Measurements from ENCODE around the gene DAND5. TPM values are rescaled to one million over a fixed set of nuclear protein-coding genes. Genes with fewer than 3 reads are reported as not detected.
A peak's percentile ranks its signal among the peaks of the same experiment; 100 is the strongest.

DAND5 gene
- total RNA-seq, 2 donors from 2014 or later: 1.8 TPM; not detected in 1

- H3K27ac ChIP-seq: peak within 1 kb of the TSS; percentile 96 to 97
- no peak for TF ChIP-seq POLR2A (IDR thresholded peaks at IDR 0.05)
- peak; percentile 3 for TF ChIP-seq POLR2AphosphoS5 (IDR thresholded peaks at IDR 0.05)
- H3K27me3 ChIP-seq (replicated peaks; ENCODE audit: insufficient read depth): no peaks in the 10 kb centered on the region
- no peaks in the 10 kb centered on the region for H3K36me3 ChIP-seq
- intact Hi-C loops (cut with DNase I): no loop called here
- DNase-seq (ENCODE audit: low spot score): no peak
- H3K4me1 ChIP-seq (replicated peaks): peaks cover 16% of the 10 kb centered on the region
- no peaks in the 10 kb centered on the region for H3K9me3 ChIP-seq
- 16% methylated on average over 46 of the region's 84 CpGs for WGBS
- H3K4me3 ChIP-seq: peak within 1 kb of the TSS; percentile 78 to 87
Observed at GRCh38 chr19:12994701-12995595, 25.6 kb downstream of the DAND5 start, which contains the start of gene NFIX. Gene NFIX, plus strand, starts transcription at chr19:12995475. Its CDS starts 363 bp downstream, at chr19:12995838.

GRCh38 chr19:12995596-12996405 lies 26.4 kb downstream of the DAND5 start:
- no peak for TF ChIP-seq POLR2A (IDR thresholded peaks at IDR 0.05)
- TF ChIP-seq CTCF (IDR thresholded peaks at IDR 0.05): peak in 1 of 4 experiments; percentile 6
- no peak for DNase-seq (ENCODE audit: low spot score)
- H3K4me1 ChIP-seq (replicated peaks): peaks cover 25% of the 10 kb centered on the region
- intact Hi-C loops (cut with DNase I): loop anchor here (2.0 kb wide), 2 partner anchors 23 to 65 kb away; no protein-coding TSS in a partner anchor
- H3K27me3 ChIP-seq (replicated peaks; ENCODE audit: insufficient read depth): no peaks in the 10 kb centered on the region
- WGBS: 0% methylated on average over 3 of the region's 129 CpGs
- no peaks in the 10 kb centered on the region for H3K9me3 ChIP-seq
- H3K4me3 ChIP-seq: peak overlapping the region; percentile 78 to 87
- peak overlapping the region; percentile 96 to 97 for H3K27ac ChIP-seq
- H3K36me3 ChIP-seq: no peaks in the 10 kb centered on the region

DNA sequence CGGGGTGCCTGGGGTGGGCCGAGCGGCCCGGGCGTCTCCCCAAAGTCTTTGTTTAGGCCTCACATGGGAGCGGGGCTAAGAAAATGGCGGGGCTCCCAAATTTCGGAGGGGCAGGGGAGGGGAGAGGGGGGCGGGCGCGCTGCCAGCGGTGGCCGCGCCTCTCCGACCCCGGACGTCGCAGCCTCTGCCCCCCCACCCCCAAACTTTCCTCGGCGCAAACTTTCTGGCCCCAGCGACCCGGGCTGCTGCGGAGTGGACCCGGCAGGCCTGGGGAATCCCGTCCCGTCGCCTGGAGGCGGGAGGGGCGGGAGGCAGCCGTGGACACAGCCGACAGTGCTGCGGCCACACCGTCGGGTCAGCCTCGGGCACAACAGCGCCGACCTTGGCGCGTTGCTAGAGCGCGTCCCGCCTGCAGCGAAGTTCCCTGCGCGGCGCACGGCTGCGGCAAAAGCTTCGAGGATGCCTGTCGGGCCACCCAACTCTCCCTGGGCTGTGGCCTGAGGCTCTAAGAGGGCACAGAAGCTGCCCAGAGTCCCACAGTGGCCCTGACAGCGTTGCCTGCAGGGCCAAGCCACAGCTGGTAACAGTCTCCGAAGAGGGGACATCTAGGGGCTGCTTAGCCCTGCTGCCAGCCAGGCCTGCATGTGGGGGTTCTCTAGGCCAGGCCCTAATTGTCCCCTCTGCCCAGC lies 27.2 kb downstream of the DAND5 start:
- Histone ChIP-seq H3K9me3 (no peaks in the 10 kb centered on the region), H3K27me3 (replicated peaks; ENCODE audit: insufficient read depth) (no peaks in the 10 kb centered on the region), H3K27ac (peak overlapping the region; percentile 96 to 97), H3K4me3 (peak overlapping the region; percentile 78 to 87), H3K36me3 (no peaks in the 10 kb centered on the region), H3K4me1 (replicated peaks) (peaks cover 25% of the 10 kb centered on the region)
- DNase-seq (ENCODE audit: low spot score): no peak
- intact Hi-C loops (cut with DNase I): loop anchor here (2.0 kb wide), 2 partner anchors 22 to 64 kb away; no protein-coding TSS in a partner anchor
- peak in 1 of 4 experiments; percentile 17 for TF ChIP-seq CTCF (IDR thresholded peaks at IDR 0.05)
- no peak for TF ChIP-seq POLR2A (IDR thresholded peaks at IDR 0.05)
- TF ChIP-seq POLR2AphosphoS5 (IDR thresholded peaks at IDR 0.05): no peak
- 4% methylated on average over 32 of the region's 52 CpGs for WGBS

DNA sequence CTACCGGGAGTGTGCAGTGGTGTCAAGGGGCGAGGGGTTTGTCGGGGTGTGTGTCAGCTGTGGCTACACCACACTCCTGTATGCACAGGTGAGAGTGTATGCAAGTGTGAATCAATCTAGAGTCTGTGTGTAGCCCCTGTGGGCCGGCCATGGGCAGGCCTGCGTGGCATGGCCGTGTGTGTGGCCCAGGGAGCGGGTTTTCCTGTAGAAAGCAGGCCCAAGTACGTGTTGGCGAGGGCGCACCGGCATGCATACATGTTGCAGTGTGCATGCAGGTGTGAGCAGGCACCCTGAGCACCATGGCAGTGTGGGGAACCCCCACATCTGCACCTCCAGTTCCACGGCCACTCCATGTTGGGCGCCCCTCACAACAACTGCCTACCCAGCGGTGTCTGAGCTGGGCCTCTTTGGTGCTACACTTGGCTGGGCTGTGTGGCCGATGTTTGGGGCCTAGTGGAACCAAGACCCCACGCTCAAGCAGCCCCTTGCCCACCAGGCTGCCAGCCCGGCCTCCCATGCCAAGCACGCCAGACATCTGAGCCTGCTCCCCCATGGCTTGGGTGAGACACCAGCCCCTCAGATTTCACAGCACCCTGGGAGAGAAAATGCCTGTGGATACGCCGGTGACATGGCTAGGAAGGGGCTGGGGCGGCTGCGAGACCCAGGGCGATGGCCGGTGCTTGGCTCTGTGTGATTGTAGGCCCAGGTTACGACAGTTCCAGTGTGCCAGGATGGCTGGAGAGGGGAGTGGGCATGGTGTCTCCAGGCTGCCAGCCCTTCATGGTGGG lies 28.0 kb downstream of the DAND5 start:
- intact Hi-C loops (cut with DNase I): loop anchor here (2.0 kb wide), 2 partner anchors 21 to 63 kb away; no protein-coding TSS in a partner anchor
- TF ChIP-seq POLR2A (IDR thresholded peaks at IDR 0.05) (no peak), POLR2AphosphoS5 (IDR thresholded peaks at IDR 0.05) (no peak), CTCF (IDR thresholded peaks at IDR 0.05) (no peak)
- peak overlapping the region; percentile 78 to 87 for H3K4me3 ChIP-seq
- no peaks in the 10 kb centered on the region for H3K9me3 ChIP-seq
- H3K27me3 ChIP-seq (replicated peaks; ENCODE audit: insufficient read depth): no peaks in the 10 kb centered on the region
- no peak for DNase-seq (ENCODE audit: low spot score)
- H3K36me3 ChIP-seq: no peaks in the 10 kb centered on the region
- peak overlapping the region; percentile 96 to 97 for H3K27ac ChIP-seq
- H3K4me1 ChIP-seq (replicated peaks): peaks cover 25% of the 10 kb centered on the region
- 18% methylated on average over 19 of the region's 25 CpGs for WGBS
